CD4-positive, alpha-beta T cell treated with Interferon alpha-2 for 1 hour (primary cell): ENCODE data around the gene BRS3.
"Not testable (repeated sequence)": the region's sequence is repeated elsewhere in the genome, so short reads cannot be mapped to it uniquely, and the experiment has no call there.

Source experiments
- DNase-seq, 2 donors: peaks; one replicate each; pipeline ENCODE4 v3.0.0-alpha.2; 2020 to 2022

The BRS3 gene

DNA sequence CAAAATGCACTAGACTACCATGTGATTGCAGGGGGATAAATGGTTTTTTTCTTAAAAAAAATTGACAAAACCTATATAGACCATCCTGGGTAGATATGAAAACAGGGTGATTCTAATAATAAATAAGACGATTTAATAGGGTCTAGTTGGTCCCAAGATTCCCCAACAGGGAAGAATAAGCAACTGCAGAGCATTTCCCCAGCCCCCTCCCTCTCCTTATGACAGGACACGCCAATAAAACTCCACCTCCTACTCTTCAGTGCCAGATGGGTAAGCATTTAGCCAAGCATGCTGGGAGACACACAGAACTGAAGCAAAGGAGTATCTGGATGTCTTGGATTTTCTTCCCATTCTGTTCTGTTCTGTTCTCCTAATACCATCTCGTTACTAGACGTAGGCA is at the start of gene BRS3:
Gene BRS3 (plus strand): TSS at position 301 of the 400 bp plus-strand sequence. CDS start 168 bp downstream, outside the sequence.
- DNase-seq: no peak

DNA sequence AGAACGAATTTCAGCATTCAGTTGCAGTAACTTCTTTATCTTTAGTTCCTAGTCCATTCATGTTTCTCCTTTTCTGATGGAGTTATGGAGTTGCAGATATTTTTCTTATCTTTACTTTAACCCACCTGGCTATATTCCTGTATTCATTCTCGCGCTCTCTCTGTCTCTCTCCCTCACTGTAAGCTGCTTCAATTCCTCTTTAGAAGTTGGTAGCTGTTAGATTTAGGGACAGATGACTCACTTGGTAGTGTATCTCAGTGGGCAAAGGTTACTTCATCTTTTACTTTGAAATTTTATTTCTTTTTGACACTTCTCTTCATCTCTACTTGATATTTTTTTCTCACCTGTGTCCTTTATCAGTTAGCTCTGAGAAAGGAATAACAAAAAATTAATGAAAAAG is 49.6 kb upstream of the BRS3 start:
- no peak for DNase-seq

DNA sequence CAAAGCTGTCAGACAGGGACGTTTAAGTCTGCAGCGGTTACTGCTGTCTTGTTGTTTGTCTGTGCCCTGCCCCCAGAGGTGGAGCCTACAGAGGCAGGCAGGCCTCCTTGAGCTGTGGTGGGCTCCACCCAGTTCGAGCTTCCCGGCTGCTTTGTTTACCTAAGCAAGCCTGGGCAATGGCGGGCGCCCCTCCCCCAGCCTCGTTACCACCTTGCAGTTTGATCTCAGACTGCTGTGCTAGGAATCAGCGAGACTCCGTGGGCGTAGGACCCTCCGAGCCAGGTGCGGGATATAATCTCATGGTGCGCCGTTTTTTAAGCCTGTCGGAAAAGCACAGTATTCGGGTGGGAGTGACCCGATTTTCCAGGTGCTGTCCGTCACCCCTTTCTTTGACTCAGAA is 42.1 kb upstream of the BRS3 start:
- DNase-seq: not testable (repeated sequence)

DNA sequence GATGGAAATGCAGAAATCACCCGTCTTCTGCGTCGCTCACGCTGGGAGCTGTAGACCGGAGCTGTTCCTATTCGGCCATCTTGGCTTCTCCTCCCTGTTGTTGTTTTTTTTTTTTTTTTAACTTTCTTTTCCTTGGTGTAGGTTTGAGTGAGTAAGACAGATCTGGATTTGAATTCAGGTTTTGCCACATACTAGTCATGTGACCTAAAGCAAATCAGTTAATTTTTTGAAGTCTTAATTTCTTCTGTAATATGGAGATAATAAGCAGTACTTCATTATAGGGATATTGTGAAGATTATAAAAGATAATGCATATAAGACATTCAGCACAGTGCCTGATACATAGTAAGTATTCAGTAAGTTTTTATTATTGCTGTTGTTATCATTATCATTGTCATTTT is 41.5 kb upstream of the BRS3 start:
- DNase-seq: no peak

DNA sequence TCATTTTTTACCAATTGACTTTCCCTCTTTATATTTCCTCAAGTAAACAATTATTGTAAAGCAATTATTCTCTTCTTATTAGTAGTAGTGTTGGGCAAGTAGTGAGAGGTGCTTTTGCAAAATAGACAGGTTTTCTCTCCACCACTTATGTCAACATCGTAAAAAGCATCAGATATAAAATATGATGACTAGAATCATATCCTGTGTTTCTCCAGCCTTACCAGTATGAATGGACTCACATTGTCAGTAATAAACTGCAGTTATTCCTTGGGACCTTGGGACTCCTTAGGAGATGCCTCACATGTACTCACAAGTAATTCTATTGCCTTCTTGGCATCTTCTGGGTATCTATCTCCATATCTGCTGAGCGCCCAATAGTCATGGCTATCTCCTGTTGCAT is 40.4 kb upstream of the BRS3 start:
- no peak for DNase-seq

DNA sequence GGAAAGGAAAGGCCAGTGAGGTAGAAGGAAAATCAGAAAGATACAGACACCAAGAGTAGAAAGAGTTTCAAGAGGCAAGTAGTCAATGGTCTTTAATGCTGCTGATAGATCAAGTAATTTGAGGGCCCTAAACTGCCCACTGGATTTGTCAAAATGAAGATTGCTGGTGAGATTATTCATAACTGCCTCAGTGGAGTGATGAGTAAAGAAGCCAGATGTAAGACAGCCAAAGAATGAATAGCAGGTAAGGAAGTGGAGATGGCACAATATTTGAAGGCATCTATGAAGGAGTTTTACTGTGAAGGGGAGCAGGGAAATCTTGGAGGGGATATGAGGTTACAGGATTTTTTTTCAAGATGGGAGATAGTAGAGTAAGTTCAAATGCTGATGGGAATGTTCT is 39.8 kb upstream of the BRS3 start:
- DNase-seq: no peak

DNA sequence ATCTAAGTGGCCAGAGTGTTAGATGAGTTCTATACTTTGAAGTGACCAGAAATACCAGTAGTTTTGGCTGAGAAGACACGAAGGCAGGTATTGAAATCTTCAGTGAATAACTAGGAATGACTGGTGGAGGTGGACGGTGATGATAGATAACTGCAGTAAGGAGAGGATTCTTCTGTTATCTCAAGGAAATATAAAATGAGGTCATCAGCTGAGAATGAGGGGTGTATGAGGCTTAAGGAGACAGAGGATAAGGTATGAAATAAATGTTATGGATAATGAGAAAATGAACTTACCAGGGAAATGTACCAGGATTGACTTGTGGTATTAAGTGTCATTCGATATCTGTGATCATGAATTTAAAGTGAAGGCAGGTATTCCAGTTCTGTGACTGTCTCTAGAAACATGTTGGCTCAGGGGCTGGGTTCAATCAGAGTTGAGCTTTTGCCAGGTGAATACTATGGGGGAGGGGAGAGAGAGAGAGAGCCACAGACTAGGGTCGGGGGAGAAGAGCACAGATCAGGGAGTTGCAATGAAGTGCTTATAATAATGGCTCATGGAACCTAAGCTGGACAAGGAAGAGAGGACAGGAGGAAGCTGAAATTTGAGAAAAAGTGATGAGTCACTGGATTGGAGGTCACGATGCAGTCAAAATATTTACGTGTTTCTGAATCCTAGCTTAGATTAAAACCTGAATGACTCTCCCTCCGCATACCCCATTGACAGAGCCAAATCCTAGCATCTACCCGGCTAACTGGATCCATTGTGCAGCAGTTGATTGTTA is 37.5 kb upstream of the BRS3 start:
- DNase-seq: no peak

DNA sequence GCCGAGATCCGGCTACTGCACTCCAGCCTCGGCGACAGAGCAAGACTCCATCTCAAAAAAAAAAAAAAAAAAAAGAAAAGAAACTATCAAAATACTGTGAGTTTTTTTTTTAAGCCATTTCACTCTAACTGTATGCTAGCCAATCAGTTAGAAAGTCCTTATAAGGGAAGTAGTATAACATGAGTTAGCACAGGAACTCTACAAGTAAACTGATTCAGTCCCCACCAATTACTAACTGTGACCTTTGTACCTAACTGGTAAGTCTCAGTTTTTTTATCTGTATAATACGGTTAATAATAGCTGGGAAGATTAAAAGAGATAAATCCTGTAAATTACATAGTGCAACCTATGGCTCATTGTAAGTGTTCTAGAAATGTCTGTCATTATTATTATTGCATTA is 35.1 kb upstream of the BRS3 start:
- DNase-seq: no peak

DNA sequence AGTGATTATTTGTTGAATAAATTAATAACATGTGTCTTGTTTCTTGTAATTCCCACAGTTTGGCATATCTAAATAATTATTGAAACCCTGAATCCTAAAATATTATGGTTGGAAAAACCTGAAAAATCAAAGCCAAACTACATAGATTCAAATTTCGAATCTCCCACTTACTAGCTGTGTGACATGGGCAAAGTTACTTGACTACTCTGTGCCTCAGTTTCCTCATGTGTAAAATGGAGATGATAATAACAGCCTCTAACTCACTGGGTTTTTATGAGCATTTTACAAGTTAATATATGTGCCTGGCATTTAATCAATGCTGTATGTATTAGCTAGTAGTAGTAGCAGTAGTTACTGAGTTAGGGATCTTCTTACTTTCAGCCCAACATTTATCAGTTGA is 34.6 kb upstream of the BRS3 start:
- no peak for DNase-seq

DNA sequence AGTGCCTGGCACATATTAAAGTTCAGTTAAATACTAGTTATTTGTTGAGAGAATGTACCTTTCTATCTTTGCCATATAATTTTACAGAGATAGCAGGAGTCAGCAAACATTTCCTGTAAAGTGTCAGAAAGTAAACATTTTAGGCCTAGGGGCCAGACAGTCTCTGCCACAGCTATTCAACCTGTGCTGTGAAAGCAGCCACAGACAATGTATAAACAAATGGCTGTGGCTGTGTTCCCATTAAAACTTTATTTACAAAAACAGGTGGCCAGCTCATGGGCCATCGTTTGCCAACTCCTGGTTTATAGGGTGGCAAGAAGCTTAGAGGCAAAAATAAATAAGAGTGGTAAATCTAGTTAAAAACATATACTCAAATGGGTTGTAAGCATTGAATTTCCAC is 34.0 kb upstream of the BRS3 start:
- DNase-seq: no peak

DNA sequence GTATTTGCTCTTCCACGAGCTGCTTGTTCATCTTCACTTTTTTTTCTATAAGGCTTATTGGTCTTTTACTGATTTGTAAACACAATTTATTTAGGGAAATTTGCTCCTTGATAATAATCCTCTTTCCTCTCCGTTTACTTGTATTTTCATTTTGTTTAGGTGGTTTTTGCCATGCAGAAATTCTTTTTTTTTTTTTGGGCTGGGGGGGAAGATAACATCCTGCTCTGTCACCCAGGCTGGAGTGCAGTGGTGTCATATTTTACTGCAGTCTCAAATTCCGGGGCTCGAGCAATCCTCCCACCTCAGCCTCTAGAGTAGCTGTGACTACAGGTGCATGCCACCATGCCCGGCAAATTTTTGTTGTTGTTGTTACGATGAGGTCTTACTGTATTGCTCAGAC is 31.6 kb upstream of the BRS3 start:
- no peak for DNase-seq

DNA sequence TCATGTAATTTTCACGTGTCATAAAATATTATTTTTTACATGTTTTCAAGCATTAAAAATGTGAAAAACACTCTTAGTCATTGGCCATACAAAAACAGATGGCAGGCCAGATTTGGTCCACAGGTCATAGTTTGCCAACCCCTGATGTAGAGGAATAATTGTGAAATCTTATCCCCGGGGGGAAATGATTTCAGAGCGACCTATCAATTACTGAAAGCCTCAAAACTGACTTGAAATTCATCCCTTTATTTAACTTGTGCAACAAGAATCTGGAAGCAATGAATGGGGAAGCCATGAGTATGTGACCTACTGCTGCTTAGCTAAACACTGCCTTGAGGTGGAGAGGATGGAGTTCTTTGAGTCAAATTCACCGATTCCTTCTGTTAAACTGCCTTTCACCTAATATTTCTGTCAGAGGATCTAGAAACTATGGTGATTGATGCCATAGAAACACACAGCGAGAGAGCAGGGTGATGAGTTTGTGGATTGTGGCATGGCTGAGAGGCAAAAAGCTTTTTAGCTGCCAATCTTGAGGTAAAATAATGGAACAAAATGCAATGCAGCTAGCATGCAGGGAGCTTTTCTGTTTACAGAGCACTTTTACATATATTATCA is 30.3 kb upstream of the BRS3 start:
- no peak for DNase-seq

DNA sequence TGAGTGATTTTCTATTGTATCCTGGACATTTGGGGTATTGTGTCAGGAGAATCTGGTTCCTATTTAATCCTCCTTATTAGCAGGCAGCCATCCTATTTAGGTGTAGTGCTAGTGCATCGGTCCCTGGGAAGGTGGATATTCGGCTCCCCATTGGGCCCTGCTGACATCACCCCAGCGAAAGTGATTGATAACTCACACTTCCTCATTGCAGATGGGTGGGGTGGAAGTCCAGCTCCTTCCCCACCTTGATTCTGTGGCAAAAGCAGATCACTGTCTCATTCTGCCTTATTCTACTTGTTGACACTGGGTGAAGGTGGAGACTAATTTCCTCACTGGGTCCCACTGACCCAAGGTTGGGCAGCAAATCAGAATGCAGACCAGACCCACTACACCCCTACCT is 23.2 kb upstream of the BRS3 start:
- DNase-seq: no peak

DNA sequence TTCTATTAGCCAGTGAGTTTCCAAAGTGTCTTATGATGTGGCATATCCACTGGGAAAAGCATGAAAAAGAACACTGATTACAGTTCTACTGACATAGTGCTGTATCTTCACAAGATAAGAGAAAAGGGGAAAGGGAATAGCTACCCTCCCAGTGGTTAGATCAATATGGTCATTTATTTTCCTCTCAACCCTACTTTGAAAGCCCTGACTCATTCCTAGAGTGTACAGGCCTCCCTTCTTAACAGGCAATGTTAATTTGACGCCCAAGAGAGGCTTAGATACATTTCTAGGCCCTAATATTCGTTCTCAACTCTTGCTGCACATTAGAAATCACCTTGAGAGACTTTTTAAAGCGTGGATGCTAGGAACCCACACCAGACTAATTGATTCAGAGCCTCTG is 20.4 kb upstream of the BRS3 start:
- DNase-seq: no peak

DNA sequence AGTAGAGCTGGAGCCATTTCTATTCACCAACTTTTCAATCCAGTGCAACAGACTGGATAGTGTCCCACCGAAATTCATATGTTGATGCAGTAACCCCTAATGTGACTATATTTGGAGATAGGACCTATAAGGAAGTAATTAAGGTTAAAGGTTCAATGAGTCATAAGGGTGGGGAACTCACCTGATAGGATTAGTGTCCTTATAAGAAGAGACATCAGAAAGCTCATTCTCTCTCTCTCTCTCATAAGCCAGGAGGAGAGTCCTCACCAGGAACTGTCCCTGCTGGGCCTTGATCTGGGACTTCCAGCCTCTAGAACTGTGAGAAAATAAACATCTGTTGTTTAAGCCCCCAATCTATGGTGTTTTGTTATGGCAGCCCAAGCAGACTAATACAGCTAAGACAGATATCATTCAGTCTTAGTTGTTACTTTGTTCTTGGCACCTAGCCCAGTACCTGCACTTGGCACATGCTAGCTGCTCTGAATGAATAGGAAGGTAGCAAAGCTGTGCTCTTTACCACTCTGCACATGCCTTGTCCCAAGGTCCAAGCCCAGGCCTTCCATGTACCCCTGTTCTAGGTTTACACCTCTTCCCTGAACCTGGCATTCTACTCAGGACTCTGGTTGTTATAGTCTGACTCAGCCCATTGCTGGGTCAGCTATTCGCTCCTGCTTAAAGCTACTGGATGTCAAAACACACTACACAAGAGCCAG is 19.2 kb upstream of the BRS3 start:
- DNase-seq: no peak

DNA sequence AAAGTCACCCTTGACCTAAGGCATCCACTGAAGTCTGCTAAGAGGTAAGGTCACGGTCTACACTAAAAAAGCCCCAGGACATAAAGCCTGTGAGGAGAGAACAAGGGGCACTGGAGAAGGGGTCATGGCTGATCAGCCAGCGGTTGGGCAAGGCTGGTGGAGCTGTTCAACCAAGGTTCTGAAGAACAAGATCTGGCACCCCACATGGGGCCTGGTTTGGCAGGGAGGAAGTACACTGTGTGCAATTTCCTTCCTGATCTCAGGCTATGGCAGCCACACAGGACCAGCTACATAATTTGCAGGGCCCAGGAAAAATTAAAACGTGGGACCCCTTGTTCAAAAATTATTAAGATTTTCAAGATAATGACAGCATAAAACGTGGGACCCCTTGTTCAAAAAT is 14.1 kb upstream of the BRS3 start:
- no peak for DNase-seq

DNA sequence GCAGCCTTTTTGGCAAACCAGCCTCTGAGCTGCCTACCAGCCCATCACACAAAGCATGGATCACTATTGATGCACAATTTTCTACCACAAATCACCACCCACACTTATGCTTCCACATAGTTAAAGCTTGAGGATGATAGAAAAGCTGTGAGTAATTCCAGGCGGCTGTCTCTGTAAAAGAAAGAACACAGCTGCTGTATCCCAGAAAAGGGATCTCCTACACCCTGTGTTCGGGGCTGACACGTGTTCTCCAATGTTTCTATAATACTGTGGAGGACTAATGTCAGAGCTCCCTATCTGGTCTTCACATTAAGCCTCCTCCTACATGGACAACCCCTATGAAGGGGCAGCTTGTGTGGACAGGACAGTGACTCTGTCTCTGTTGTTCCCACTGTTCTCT is 12.5 kb upstream of the BRS3 start:
- no peak for DNase-seq

DNA sequence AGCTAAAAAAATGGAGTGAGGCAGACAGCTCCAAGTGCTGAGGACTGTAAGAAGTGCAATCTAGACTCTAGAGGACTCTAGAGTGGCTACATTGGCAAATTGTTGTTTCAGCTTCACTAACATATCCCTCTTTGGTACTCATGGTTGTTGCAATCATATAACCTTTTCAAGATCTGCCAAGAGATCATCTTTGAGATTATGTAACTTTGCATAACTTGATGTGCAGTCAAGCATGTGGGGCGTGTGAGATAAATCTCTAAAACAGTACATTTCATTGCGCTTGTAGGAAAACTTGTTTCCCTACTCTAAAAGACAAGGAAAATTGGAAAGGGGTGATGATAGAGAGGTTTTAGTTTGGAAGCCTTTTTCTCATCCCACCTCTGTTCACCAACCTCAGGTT is 11.2 kb upstream of the BRS3 start:
- DNase-seq: no peak

DNA sequence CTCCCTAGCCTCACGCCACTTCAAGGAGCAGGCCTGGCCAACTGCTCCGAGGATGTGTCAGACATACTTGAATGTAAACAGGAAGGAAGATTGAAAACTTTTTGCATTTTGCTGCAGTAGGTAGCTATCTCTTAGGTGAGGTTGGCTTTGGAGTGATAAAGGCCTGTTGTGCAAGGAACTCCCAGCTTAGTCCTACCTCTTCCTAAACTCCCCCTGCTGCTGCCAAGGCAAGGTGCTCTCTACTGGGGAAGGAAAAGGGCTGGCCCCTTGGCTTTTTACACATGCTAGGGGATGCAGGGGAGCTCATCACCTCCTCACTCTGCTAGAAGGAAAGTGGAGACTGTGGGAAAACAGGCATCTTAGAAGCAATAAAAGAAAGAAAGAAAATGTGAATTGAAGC is 10.7 kb upstream of the BRS3 start:
- no peak for DNase-seq

DNA sequence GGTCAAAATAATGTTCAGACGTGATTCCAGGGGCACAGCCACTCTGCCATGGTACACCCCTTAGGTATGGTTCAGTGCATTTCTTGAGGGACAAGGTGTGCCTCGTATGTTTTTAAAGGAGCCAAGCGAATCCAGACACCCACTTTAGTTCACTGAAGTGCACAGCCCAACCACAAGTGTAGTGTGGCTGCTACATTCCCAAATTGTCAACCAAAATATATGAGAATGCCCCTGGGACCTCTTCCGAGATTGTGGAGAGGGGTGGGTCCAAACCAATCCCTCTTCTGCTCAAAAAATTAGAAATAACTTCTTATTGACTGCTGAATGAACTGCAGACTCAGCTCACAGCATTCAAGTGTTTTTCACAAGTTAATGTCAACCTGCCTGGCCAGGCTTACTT is 7.4 kb upstream of the BRS3 start:
- DNase-seq: no peak

DNA sequence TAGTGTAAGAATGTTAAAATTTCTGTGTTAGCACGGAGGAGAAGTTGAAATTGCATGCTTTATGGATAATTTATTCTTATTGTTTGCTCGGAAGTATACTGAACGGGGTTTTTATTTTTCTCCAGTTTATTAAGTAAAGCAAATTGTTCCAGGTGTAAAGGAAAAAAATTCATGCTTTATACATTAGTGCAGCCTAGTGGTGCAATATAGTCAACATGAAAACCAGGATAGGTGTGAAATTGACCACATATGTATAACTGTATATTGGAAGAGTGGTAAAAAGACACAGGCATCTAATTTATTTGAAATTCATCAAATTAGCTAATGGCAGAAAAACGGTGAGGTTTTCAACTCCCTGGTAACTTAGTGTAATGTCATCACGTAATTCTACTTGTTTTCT is 959 bp downstream of the BRS3 start:
- no peak for DNase-seq

DNA sequence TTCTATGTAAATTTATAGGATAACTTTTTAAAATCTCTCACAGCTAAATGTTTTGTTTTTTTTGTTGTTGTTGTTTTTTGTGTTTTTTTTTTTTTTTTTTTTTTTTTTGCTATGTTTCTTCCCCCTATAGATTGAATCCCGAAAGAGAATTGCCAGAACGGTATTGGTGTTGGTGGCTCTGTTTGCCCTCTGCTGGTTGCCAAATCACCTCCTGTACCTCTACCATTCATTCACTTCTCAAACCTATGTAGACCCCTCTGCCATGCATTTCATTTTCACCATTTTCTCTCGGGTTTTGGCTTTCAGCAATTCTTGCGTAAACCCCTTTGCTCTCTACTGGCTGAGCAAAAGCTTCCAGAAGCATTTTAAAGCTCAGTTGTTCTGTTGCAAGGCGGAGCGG is 4.1 kb downstream of the BRS3 start:
- no peak for DNase-seq

DNA sequence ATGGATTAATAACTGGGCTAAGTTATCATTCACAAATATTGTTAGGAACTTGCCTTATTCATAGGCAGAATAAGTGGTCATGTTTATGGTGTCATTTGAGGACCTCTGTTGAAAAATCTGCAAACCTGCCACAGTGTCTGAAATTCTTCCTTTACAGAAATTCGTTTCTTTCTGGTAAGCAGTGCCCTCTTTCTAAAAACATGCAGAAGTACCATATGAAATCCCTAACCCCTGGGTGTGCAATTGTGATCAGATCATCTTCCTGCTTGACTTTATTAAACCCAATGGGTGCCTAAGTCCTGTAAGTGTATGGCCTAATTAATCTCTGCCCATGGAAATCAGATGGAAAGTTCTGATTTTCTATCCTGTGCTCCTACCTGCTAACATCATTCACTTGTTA is 5.3 kb downstream of the BRS3 start:
- no peak for DNase-seq

DNA sequence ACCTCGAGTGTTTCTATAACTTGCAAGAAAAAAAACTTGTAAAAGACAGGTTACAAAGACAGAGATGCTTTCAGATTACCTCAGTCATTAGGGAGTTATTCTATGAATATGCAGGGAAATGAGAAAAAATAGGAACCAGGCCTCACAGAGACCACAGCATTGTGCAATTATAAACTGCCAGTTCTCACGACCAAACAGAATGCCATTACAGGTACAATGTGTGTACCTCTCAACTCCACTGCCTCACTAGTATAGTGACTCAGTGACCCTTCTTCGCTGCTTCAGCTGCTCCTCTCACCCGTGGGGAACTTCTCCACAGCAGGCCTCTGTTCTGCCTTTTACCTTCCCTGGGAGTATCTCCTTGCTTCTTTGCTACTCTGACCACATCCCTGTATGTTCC is 7.3 kb downstream of the BRS3 start:
- DNase-seq: no peak
